Mesendoderm (in vitro differentiated cells): ENCODE data around the gene TBC1D5.

Experiments
- DNase-seq: peaks from one replicate; pipeline ENCODE4 v3.0.0; 2013
- H2AK5ac ChIP-seq: 2 replicates; pipeline ENCODE4 v1.6.1; 2013; ENCODE audit warnings: low read length, inconsistent platforms
- H2BK120ac ChIP-seq: 2 replicates; pipeline ENCODE4 v1.6.1; 2013; ENCODE audit warnings: low read depth, mild to moderate bottlenecking, low read length, moderate library complexity, mixed read lengths
- H2BK15ac ChIP-seq: replicated peaks from 2 replicates; pipeline ENCODE4 v1.6.1; 2013; ENCODE audit warnings: low read depth, mild to moderate bottlenecking, moderate library complexity
- H2BK5ac ChIP-seq: 2 replicates; pipeline ENCODE4 v1.6.1; 2013; ENCODE audit warnings: low read length, inconsistent platforms
- H3K18ac ChIP-seq: 2 replicates; pipeline ENCODE4 v1.6.1; 2013; ENCODE audit warnings: mild to moderate bottlenecking, low read length, mixed read lengths
- H3K23ac ChIP-seq: one replicate; pipeline ENCODE4 v1.6.1; 2013; ENCODE audit warnings: low read length
- H3K27ac ChIP-seq: 2 replicates; pipeline ENCODE4 v1.5.1; 2013; ENCODE audit warnings: low read depth, mild to moderate bottlenecking, inconsistent platforms, low read length, moderate library complexity
- H3K27me3 ChIP-seq: 2 replicates; pipeline ENCODE4 v1.6.1; 2013; ENCODE audit warnings: low read length, control low read depth, mild to moderate bottlenecking, inconsistent platforms; ENCODE audit not compliant: insufficient read depth, poor library complexity
- H3K36me3 ChIP-seq: 2 replicates; pipeline ENCODE4 v1.6.1; 2013; ENCODE audit warnings: low read length, inconsistent platforms; ENCODE audit not compliant: control insufficient read depth, insufficient read depth
- H3K4ac ChIP-seq: one replicate; pipeline ENCODE4 v1.6.1; 2013; ENCODE audit warnings: low read depth, mild to moderate bottlenecking, low read length, moderate library complexity
- H3K4me1 ChIP-seq: 2 replicates; pipeline ENCODE4 v1.6.1; 2013; ENCODE audit warnings: low read depth, low read length, inconsistent platforms; ENCODE audit not compliant: control insufficient read depth
- H3K4me2 ChIP-seq: 2 replicates; pipeline ENCODE4 v1.6.1; 2013; ENCODE audit warnings: low read length
- H3K4me3 ChIP-seq: 2 replicates; pipeline ENCODE4 v1.5.1; 2013; ENCODE audit warnings: mild to moderate bottlenecking, low read length
- H3K56ac ChIP-seq: one replicate; pipeline ENCODE4 v1.6.1; 2013; ENCODE audit warnings: low read length
- H3K79me1 ChIP-seq: 2 replicates; pipeline ENCODE4 v1.6.1; 2013; ENCODE audit warnings: low read length, inconsistent platforms
- H3K79me2 ChIP-seq: 2 replicates; pipeline ENCODE4 v1.6.1; 2013; ENCODE audit warnings: mild to moderate bottlenecking, low read length; ENCODE audit not compliant: control insufficient read depth, insufficient read depth
- H3K9ac ChIP-seq: 2 replicates; pipeline ENCODE4 v1.6.1; 2013; ENCODE audit warnings: low read length, inconsistent platforms
- H4K5ac ChIP-seq: one replicate; pipeline ENCODE4 v1.6.1; 2013; ENCODE audit warnings: low read length
- H4K8ac ChIP-seq: one replicate; pipeline ENCODE4 v1.6.1; 2013; ENCODE audit warnings: low read depth, mild to moderate bottlenecking, control low read depth, low read length, moderate library complexity
- WGBS: extraction: QIAGEN DNeasy Blood & Tissue Kit; methylation state at CpG from one replicate; pipeline ENCODE4 v1.1.7; 2013; ENCODE audit warnings: low lambda C conversion rate, missing lambda C conversion rate; ENCODE audit not compliant: insufficient coverage; ENCODE audit errors: extremely low coverage; 5-methylcytosine and 5-hydroxymethylcytosine counted together

TBC1D5 gene

GRCh38 chr3:17143893-17144664, 598.4 kb downstream of the TBC1D5 start:
- H2BK5ac ChIP-seq: no peak overlapping the region
- H3K9ac ChIP-seq: no peak overlapping the region
- H3K79me1 ChIP-seq: no peaks in the 10 kb centered on the region
- DNase-seq: no peak
- H3K4ac ChIP-seq: no peak overlapping the region
- no peak overlapping the region for H2AK5ac ChIP-seq
- WGBS: no CpG with 5 or more reads among the region's 10 CpGs
- H3K36me3 ChIP-seq: no peaks in the 10 kb centered on the region
- no peak overlapping the region for H4K8ac ChIP-seq
- H3K23ac ChIP-seq: no peak overlapping the region
- H3K4me2 ChIP-seq: no peak overlapping the region
- H3K56ac ChIP-seq: no peak overlapping the region
- H3K4me1 ChIP-seq: no peaks in the 10 kb centered on the region
- H4K5ac ChIP-seq: no peak overlapping the region
- H2BK15ac ChIP-seq: no peak overlapping the region
- H3K27me3 ChIP-seq: no peaks in the 10 kb centered on the region
- no peak overlapping the region for H2BK120ac ChIP-seq
- H3K27ac ChIP-seq: no peak overlapping the region
- no peaks in the 10 kb centered on the region for H3K79me2 ChIP-seq
- no peak overlapping the region for H3K18ac ChIP-seq
- no peak overlapping the region for H3K4me3 ChIP-seq

- WGBS: no CpG with 5 or more reads among the region's 10 CpGs
- H3K4me3 ChIP-seq: no peak overlapping the region
- DNase-seq: no peak
These were observed 599.9 kb downstream of the TBC1D5 start for GRCh38 chr3:17142516-17142915.

DNA sequence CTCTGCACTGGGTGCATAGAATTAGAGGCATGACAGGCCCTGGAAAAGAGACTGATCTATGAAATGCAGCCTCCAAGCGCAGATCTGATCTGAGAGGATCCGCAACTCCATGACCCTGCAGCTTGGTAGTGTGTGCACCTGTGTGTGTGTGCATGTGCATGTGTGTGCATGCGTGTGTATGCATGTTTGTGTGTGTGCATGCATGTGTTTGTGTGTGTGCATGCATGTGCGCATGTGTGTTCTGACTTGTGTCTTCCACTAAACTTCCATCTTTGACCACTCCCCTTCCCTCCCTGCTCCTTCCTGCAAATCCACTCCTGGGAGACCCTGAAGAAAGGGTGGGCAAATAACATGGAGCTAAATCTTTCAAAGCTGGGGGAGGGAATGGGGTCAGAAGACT, 600.7 kb downstream of the TBC1D5 start:
- Histone ChIP-seq H2BK5ac (no peak overlapping the region), H3K18ac (no peak overlapping the region), H2BK120ac (no peak overlapping the region), H3K56ac (no peak overlapping the region), H3K4ac (no peak overlapping the region), H3K27me3 (no peaks in the 10 kb centered on the region), H2BK15ac (no peak overlapping the region), H3K23ac (no peak overlapping the region), H3K9ac (no peak overlapping the region), H4K8ac (no peak overlapping the region), H3K36me3 (no peaks in the 10 kb centered on the region), H3K27ac (no peak overlapping the region), H2AK5ac (no peak overlapping the region), H3K4me2 (no peak overlapping the region), H3K4me3 (no peak overlapping the region), H4K5ac (no peak overlapping the region), H3K79me1 (no peaks in the 10 kb centered on the region), H3K79me2 (no peaks in the 10 kb centered on the region), H3K4me1 (no peaks in the 10 kb centered on the region)
- WGBS: no CpG with 5 or more reads among the region's 4 CpGs
- DNase-seq: no peak

More at GRCh38 chr3:17142516-17142915, 599.9 kb downstream of the TBC1D5 start:
- Histone ChIP-seq H3K4ac (no peak overlapping the region), H2BK120ac (no peak overlapping the region), H4K8ac (no peak overlapping the region), H3K56ac (no peak overlapping the region), H2BK15ac (no peak overlapping the region), H3K23ac (no peak overlapping the region), H3K27ac (no peak overlapping the region), H3K9ac (no peak overlapping the region), H3K4me1 (no peaks in the 10 kb centered on the region), H4K5ac (no peak overlapping the region), H2AK5ac (no peak overlapping the region), H3K18ac (no peak overlapping the region), H3K4me2 (no peak overlapping the region), H3K27me3 (no peaks in the 10 kb centered on the region), H3K79me1 (no peaks in the 10 kb centered on the region), H3K36me3 (no peaks in the 10 kb centered on the region), H3K79me2 (no peaks in the 10 kb centered on the region), H2BK5ac (no peak overlapping the region)

GRCh38 chr3:17140670-17141505, 601.5 kb downstream of the TBC1D5 start:
- Histone ChIP-seq H3K4ac (no peak overlapping the region), H3K9ac (no peak overlapping the region), H3K27me3 (no peaks in the 10 kb centered on the region), H3K23ac (no peak overlapping the region), H2BK15ac (no peak overlapping the region), H3K79me1 (no peaks in the 10 kb centered on the region), H3K27ac (no peak overlapping the region), H3K4me1 (no peaks in the 10 kb centered on the region), H3K18ac (no peak overlapping the region), H4K8ac (no peak overlapping the region), H3K56ac (no peak overlapping the region), H2BK5ac (no peak overlapping the region), H3K4me2 (no peak overlapping the region), H2BK120ac (no peak overlapping the region), H3K4me3 (no peak overlapping the region), H3K79me2 (no peaks in the 10 kb centered on the region), H4K5ac (no peak overlapping the region), H3K36me3 (no peaks in the 10 kb centered on the region), H2AK5ac (no peak overlapping the region)
- WGBS: no CpG with 5 or more reads among the region's 13 CpGs
- DNase-seq: no peak

- H4K5ac ChIP-seq: no peak overlapping the region
These were observed 604.0 kb downstream of the TBC1D5 start for GRCh38 chr3:17138246-17139039.

More at GRCh38 chr3:17138246-17139039, 604.0 kb downstream of the TBC1D5 start:
- Histone ChIP-seq H3K4me3 (no peak overlapping the region), H3K27me3 (no peaks in the 10 kb centered on the region), H3K23ac (no peak overlapping the region), H3K4ac (no peak overlapping the region), H2BK5ac (no peak overlapping the region), H3K79me1 (no peaks in the 10 kb centered on the region), H3K56ac (no peak overlapping the region), H3K9ac (no peak overlapping the region), H2BK15ac (no peak overlapping the region), H3K79me2 (no peaks in the 10 kb centered on the region), H2BK120ac (no peak overlapping the region), H3K36me3 (no peaks in the 10 kb centered on the region), H3K4me1 (no peaks in the 10 kb centered on the region), H4K8ac (no peak overlapping the region), H3K4me2 (no peak overlapping the region), H2AK5ac (no peak overlapping the region), H3K27ac (no peak overlapping the region), H3K18ac (no peak overlapping the region)
- no CpG with 5 or more reads among the region's 7 CpGs for WGBS
- DNase-seq: no peak
